Smooth muscle cell (in vitro differentiated cells): ENCODE results near the gene TFPI2. TPM values are rescaled to one million over a fixed set of nuclear protein-coding genes. Genes with fewer than 3 reads are reported as not detected.

Experiments
- DNase-seq: peaks from one replicate; lab custom pipeline; 2025; ENCODE audit not compliant: unreplicated experiment; lab: John Stamatoyannopoulos, UW
- H2AFZ ChIP-seq: fragments of 200-600 bp; sonication (generic); 2 replicates; pipeline ENCODE4 v1.6.0; 2016; ENCODE audit warnings: antibody characterized with exemption, low read depth, mild to moderate bottlenecking
- H3F3A ChIP-seq: fragments of 200-600 bp; sonication (generic); 2 replicates; pipeline ENCODE4 v1.6.0; 2017; ENCODE audit warnings: antibody characterized with exemption, low read depth
- H3K27ac ChIP-seq: fragments of 200-600 bp; sonication (generic); 2 replicates; pipeline ENCODE4 v1.5.1; 2016; ENCODE audit warnings: low read depth, mild to moderate bottlenecking
- H3K27me3 ChIP-seq: fragments of 200-600 bp; sonication (generic); 2 replicates; pipeline ENCODE4 v1.6.1; 2016; ENCODE audit warnings: low read depth, mild to moderate bottlenecking
- H3K36me3 ChIP-seq: fragments of 200-600 bp; sonication (generic); 2 replicates; pipeline ENCODE4 v1.5.1; 2016; ENCODE audit warnings: low read depth
- H3K4me1 ChIP-seq: fragments of 200-600 bp; sonication (generic); 2 replicates; pipeline ENCODE4 v1.5.1; 2016; ENCODE audit warnings: low read depth
- H3K4me2 ChIP-seq: fragments of 200-600 bp; sonication (generic); 2 replicates; pipeline ENCODE4 v1.6.0; 2016; ENCODE audit warnings: mild to moderate bottlenecking
- H3K4me3 ChIP-seq: fragments of 200-600 bp; sonication (generic); 2 replicates; pipeline ENCODE4 v1.5.1; 2016; ENCODE audit warnings: mild to moderate bottlenecking
- H3K79me2 ChIP-seq: fragments of 200-600 bp; sonication (generic); 2 replicates; pipeline ENCODE4 v1.6.0; 2016; ENCODE audit warnings: low read depth, mild to moderate bottlenecking
- H3K9ac ChIP-seq: fragments of 200-600 bp; sonication (generic); 2 replicates; pipeline ENCODE4 v1.6.0; 2016; ENCODE audit warnings: low read depth
- H3K9me3 ChIP-seq: fragments of 200-600 bp; sonication (generic); replicated peaks from 2 replicates; pipeline ENCODE4 v1.5.1; 2016; ENCODE audit warnings: low read depth
- H4K20me1 ChIP-seq: fragments of 200-600 bp; sonication (generic); 2 replicates; pipeline ENCODE4 v1.6.0; 2016; ENCODE audit warnings: low read depth
- WGBS: methylation state at CpG from one replicate; pipeline ENCODE4 v1.1.7; 2016; ENCODE audit warnings: low lambda C conversion rate; 5-methylcytosine and 5-hydroxymethylcytosine counted together
- polyA plus RNA-seq: library from polyadenylated mRNA; unstranded; fragments of >200 nt; fragmentation: Nextera tagmentation; extraction: Ambion mirVana; gene quantifications from 2 replicates; pipeline ENCODE4 v1.2.1, GENCODE V29; 2016
- total RNA-seq: library from RNA; depleted of rRNA; stranded (reverse); fragments of >200 nt; gene quantifications from 2 replicates; pipeline ENCODE4 v1.2.3, GENCODE V29; 2014
- TF ChIP-seq, protein P1 (sequence below): fragments of 200-600 bp; sonication (generic); IDR thresholded peaks from 2 replicates; pipeline ENCODE4 v1.5.1; 2017; ENCODE audit warnings: borderline replicate concordance, mild to moderate bottlenecking, antibody characterized with exemption; ENCODE audit not compliant: insufficient read depth, poor library complexity, severe bottlenecking

The TFPI2 gene
- total and polyA plus RNA-seq, 2 experiments from 2014 or later: 104 to 139 TPM

DNA sequence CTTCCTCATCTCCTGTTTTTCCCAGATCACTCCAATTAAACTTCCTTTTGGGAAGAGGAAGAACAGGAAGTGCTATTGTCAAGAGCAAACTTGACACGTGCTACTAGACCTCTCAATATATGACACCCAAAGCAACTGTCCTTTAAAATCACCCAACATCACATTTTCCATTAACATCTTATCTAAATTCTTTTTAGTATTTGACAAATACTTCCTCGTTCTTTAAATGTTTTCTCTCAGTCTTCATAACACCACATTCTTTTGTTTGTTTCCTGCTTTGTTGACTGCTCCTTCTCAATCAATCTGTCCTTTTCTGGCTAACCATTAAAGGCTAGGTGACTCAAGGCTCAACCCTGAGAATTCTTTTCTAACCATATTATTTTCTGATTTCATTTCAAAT, 7.1 kb upstream of the TFPI2 start:
- H3K4me3 ChIP-seq: no peak overlapping the region
- no peaks in the 10 kb centered on the region for H4K20me1 ChIP-seq
- H2AFZ ChIP-seq: no peak overlapping the region
- no peaks in the 10 kb centered on the region for H3K27me3 ChIP-seq
- H3K36me3 ChIP-seq: no peaks in the 10 kb centered on the region
- no peaks in the 10 kb centered on the region for H3K79me2 ChIP-seq
- H3F3A ChIP-seq: peaks cover 5% of the 10 kb centered on the region
- no peaks in the 10 kb centered on the region for H3K9me3 ChIP-seq
- 87% methylated on average over 2 of the region's 2 CpGs for WGBS
- TF ChIP-seq, protein P1, sequence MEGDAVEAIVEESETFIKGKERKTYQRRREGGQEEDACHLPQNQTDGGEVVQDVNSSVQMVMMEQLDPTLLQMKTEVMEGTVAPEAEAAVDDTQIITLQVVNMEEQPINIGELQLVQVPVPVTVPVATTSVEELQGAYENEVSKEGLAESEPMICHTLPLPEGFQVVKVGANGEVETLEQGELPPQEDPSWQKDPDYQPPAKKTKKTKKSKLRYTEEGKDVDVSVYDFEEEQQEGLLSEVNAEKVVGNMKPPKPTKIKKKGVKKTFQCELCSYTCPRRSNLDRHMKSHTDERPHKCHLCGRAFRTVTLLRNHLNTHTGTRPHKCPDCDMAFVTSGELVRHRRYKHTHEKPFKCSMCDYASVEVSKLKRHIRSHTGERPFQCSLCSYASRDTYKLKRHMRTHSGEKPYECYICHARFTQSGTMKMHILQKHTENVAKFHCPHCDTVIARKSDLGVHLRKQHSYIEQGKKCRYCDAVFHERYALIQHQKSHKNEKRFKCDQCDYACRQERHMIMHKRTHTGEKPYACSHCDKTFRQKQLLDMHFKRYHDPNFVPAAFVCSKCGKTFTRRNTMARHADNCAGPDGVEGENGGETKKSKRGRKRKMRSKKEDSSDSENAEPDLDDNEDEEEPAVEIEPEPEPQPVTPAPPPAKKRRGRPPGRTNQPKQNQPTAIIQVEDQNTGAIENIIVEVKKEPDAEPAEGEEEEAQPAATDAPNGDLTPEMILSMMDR: no peak
- H3K4me1 ChIP-seq: no peaks in the 10 kb centered on the region
- no peak overlapping the region for H3K9ac ChIP-seq
- DNase-seq: no peak
- H3K27ac ChIP-seq: no peak overlapping the region
- no peak overlapping the region for H3K4me2 ChIP-seq

DNA sequence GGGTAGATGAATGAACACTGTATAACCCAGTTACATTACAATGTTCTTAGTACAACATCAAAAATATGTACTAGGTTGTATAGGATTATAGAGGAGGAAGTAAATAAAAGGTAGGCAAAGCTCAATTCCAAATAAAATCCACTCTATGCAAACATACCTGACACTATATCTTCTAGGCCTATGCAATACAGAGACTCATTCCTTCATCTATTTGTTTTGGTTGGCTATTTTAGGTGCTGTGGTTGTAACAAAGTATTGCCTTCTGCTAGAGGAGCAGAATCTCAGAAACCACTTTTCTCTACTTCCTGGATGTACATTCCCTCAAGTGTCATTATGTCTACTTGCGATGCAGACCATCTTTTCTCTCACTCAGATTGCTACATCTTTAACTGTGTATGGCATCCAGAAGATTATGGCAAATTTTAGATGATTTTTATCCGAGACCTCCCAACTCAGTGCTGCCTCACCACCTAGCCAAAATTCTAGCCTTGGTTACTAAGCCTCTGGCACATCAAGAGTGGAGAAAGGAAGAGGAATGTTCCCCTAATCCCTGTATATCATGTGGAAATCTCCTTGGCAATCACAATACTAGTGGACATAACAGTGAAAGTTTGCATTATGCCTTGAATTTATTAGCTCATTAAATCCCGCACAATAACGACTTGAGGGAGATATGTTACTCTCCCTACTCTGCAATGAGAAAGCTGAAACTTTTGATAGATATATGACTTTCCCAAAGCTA, 5.5 kb upstream of the TFPI2 start:
- no peaks in the 10 kb centered on the region for H3K4me1 ChIP-seq
- TF ChIP-seq, protein P1: no peak
- 61% methylated on average over 4 of the region's 4 CpGs for WGBS
- no peaks in the 10 kb centered on the region for H3K36me3 ChIP-seq
- H3K4me3 ChIP-seq: no peak overlapping the region
- peaks cover 5% of the 10 kb centered on the region for H3F3A ChIP-seq
- no peak overlapping the region for H3K27ac ChIP-seq
- H3K9ac ChIP-seq: no peak overlapping the region
- no peaks in the 10 kb centered on the region for H3K27me3 ChIP-seq
- H2AFZ ChIP-seq: no peak overlapping the region
- no peaks in the 10 kb centered on the region for H3K9me3 ChIP-seq
- no peaks in the 10 kb centered on the region for H3K79me2 ChIP-seq
- no peak overlapping the region for H3K4me2 ChIP-seq
- no peak for DNase-seq
- no peaks in the 10 kb centered on the region for H4K20me1 ChIP-seq

DNA sequence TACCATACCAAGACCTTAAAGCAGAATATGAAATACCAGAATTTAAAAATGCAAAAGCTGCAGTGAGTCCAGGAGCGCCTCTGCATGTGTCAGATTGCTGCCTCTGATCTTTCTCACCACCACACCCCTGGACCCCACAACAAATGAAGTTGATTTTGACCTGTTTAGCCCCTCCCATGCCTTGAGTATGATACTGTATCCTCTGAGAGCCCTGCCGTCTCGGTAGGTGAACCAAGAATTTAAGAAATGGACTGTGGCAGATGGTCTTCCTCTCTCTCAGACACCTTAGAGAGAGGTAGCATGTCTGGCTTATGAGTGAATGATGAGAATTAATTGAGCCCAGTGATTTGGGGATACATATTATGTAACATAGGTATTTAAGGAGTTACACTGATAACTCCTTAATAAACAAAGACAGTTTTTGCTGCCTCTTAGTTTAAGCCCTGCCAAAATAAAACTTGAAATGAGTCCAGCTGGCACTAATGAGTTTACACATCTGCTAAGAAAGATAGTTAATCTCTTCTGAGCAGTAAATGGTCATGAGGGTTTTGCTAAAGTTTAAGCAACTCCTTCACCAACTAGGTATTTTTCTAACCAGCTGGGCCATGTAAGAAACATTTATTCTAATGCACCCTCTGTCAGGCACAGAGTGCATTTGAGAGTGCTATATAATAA, 4.5 kb upstream of the TFPI2 start:
- whole genome bisulfite sequencing: 89% methylated on average over 3 of the region's 3 CpGs
- Histone ChIP-seq H3K9me3 (no peaks in the 10 kb centered on the region), H3K27ac (no peak overlapping the region), H3K79me2 (no peaks in the 10 kb centered on the region), H3F3A (peaks cover 5% of the 10 kb centered on the region), H3K4me1 (no peaks in the 10 kb centered on the region), H3K27me3 (no peaks in the 10 kb centered on the region), H3K36me3 (no peaks in the 10 kb centered on the region), H2AFZ (no peak overlapping the region), H4K20me1 (no peaks in the 10 kb centered on the region), H3K9ac (no peak overlapping the region), H3K4me2 (no peak overlapping the region), H3K4me3 (no peak overlapping the region)
- no peak for DNase-seq
- TF ChIP-seq, protein P1: no peak
